Prostate gland (tissue), 2 donors: Measurements from ENCODE around the gene ABCA13.

Source experiments
- POLR2A ChIP-seq: fragments of 450-650 bp; IDR thresholded peaks from one replicate; pipeline ENCODE4 v1.6.1; 2016; ENCODE audit warnings: antibody characterized with exemption, mild to moderate bottlenecking
- POLR2AphosphoS5 ChIP-seq: sonication (generic); formaldehyde crosslinking; IDR thresholded peaks from one replicate; pipeline ENCODE4 v1.6.1; 2017; ENCODE audit warnings: antibody characterized with exemption
- TF ChIP-seq, protein P1 (sequence below), 4 experiments: fragments of 200-600 bp in 2 of 4; fragments of 450-650 bp in 2 of 4; sonication (generic) in 2 of 4; IDR thresholded peaks; 1 replicate in 3 of 4; 2 replicates in 1 of 4; pipeline ENCODE4 v1.5.1; 2016 to 2019; ENCODE audit warnings: antibody characterized with exemption in 4 of 4, mild to moderate bottlenecking in 2 of 4, moderate library complexity in 2 of 4

DNA sequence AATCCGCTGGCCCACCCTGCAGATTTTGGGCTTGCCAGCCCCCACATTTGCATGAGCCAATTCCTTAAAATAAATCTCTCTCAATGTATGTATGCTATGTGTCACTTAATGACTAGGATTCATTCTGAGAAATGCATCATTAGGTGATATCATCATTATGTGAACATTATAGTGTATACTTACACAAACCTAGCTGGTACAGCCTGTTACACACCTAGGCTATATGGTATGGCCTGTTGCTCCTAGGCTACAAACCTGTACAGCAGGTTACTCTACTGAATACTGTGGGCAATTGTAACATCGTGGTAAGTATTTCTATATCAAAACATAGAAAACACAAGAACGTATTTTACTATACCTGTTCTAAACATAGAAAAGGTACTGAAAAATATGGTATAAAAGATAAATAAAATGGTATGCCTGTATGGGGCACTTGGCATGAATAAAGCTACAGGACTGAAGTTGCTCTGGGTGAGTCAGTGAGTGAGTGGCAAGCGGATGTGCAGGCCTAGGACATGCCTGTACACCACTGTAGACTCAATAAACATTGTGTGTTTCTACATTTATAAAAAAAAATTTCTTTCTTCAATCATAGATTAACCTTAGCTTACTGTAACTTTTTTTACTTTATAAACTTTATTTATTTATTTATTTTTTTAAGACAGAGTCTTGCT lies 135.9 kb downstream of the ABCA13 start:
- TF ChIP-seq POLR2A (no peak), POLR2AphosphoS5 (no peak)
- TF ChIP-seq, protein P1, sequence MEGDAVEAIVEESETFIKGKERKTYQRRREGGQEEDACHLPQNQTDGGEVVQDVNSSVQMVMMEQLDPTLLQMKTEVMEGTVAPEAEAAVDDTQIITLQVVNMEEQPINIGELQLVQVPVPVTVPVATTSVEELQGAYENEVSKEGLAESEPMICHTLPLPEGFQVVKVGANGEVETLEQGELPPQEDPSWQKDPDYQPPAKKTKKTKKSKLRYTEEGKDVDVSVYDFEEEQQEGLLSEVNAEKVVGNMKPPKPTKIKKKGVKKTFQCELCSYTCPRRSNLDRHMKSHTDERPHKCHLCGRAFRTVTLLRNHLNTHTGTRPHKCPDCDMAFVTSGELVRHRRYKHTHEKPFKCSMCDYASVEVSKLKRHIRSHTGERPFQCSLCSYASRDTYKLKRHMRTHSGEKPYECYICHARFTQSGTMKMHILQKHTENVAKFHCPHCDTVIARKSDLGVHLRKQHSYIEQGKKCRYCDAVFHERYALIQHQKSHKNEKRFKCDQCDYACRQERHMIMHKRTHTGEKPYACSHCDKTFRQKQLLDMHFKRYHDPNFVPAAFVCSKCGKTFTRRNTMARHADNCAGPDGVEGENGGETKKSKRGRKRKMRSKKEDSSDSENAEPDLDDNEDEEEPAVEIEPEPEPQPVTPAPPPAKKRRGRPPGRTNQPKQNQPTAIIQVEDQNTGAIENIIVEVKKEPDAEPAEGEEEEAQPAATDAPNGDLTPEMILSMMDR (IDR thresholded peaks at IDR 0.05) = no peak
